GM19238 (cell line): ENCODE results near the gene TSPO.
"Not testable (repeated sequence)": the region's sequence is repeated elsewhere in the genome, so short reads cannot be mapped to it uniquely, and the experiment has no call there.

ENCODE experiments used
- DNase-seq: peaks from one replicate; pipeline ENCODE4 v3.0.0; 2011; ENCODE audit warnings: low spot score; ENCODE audit not compliant: insufficient read length

The TSPO gene

DNA sequence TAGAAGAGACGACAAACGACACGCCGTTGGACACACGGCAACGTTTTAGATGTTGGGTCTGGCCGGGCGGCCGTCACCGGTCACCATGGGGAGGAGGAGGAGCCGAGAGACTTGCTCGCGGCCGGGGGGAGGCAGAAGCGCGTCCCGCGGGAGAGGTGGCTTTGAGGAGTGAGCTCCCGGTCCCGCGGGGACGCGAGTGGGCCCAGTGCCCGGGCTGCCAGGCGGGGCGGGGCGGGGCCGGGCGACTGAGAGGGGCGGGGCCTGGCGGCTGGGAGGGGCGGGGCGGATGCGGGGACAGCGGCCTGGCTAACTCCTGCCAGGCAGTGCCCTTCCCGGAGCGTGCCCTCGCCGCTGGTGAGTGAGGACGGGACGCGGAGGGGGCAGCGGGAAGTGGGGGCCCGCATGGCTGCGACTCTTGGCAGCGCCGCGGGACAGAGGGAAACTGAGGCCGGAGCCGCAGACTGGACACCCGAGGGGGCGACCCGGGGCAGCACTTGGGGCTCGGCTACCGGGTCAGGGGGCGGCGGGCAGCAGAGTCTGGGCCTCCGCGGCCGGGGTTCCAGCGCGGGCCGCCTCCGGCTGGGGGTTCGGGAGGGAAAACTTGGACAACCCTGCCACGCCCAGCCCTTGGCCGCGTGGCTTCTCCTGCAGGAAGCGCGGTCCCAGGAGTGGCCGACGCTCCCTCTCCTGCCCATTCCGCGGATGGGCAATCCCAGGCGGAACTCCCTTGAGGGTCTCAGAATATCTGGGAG, at the start of gene TSPO:
Gene TSPO, plus strand, starts transcription at position 309 of the 752 bp plus-strand sequence. CDS start 7,680 bp downstream, outside the sequence.
- DNase-seq, result peak; percentile 60

DNA sequence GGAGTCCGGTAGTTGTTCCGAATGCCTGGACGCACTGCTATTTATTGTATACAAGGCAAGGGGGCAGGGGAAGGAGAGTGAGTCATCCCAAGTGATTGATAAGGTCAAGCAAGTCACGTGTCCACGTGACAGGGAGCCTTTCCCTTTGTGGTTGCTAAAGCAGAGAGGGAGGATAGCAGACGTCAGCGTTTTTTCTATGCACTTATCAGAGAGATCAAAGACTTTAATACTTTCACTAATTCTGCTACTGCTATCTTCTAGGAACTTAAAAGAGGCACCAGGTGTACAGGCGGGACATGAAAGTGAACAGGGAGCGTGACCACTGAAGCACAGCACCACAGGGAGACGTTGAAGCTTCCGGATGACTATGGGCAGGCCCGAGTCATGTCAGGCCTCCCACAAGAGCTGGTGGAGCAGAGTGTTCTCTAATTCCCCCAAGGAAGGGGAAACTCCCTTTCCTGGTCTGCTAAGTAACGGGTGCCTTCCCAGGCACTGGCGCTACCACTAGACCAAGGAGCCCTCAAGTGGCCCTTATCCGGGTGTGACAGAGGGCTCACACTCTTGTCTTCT, 47.2 kb upstream of the TSPO start:
- not testable (repeated sequence) for DNase-seq

DNA sequence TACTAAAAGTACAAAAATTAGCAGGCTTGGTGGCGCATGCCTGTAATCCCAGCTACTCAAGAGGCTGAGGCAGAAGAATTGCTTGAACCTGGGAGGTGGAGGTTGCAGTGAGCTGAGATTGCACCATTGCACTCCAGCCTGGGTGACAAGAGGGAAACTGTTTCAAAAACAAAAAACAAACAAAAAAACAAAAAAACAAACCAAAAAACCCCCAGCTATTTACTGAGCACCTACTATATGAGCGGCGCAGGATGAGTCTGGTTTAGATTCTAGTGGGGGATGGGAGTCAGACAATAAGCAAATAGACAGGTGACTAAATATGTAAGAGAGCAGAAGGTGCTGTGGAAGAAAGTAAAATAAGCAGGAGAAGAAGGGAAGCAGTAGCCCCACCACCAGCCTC, 46.4 kb upstream of the TSPO start:
- DNase-seq, result not testable (repeated sequence)

DNA sequence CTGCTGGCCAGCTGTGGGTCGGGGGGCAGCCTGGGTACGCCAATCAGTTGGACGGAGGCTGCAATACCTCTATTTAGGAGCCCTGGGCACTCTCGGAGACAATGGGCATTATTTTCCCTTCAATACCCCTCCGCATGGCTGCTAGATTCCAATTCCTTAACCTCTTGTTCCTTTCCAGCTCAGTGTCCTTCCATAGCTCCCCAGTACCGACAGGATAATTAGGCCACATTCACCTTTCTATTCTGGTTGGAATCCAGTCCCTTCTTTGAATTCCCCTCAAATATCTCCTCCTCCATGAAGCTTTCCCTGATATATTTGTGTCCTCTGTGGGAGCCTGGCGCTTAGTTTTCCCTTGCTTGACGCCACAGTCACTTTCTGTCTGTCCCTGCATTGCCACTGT, 45.1 kb upstream of the TSPO start:
- no peak for DNase-seq

DNA sequence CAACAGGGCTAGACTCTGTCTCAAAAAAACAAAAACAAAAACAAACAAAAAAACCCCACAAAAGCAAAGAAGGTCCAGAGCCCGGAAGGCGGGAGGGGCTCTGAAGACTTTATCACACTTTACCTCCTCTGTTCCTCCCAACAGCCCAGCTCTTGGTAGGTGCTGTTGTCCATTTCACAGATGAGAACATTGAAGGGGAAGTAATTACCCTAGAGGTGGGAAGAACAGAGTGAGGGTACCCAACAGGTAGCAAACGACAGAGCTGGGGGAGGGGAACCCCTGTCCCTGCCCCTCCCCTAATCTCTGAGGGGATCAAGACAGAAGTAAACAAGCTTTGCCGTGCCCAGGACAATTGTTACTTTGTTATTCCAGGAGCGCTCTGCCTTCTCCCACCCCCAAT, 41.8 kb upstream of the TSPO start:
- no peak for DNase-seq

DNA sequence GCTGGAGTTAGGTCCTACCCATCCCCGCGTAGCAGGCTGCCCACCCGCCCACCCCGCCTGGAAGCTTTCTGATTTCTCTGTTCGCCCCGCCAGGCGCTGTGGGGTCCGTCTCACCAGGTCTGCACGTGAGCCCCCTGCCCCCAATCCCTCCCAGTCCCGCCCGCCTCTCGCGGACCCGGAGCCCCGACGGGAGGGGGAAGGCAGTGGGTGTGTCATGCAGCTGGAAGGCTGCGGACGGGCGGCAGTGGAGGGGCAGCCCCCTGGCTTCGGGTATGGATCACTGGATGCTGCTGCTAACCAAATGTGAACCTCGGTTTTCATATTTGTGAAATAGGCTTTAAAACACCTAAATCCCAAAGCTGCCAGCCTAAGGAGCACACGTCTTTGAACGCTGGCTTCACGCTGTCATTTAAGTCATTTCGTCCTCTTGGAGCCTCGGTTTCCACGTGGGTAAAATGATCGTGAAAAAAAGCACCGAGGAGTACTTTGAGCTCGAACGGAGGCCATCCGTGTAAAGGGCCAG, 41.4 kb upstream of the TSPO start:
- DNase-seq, result no peak

DNA sequence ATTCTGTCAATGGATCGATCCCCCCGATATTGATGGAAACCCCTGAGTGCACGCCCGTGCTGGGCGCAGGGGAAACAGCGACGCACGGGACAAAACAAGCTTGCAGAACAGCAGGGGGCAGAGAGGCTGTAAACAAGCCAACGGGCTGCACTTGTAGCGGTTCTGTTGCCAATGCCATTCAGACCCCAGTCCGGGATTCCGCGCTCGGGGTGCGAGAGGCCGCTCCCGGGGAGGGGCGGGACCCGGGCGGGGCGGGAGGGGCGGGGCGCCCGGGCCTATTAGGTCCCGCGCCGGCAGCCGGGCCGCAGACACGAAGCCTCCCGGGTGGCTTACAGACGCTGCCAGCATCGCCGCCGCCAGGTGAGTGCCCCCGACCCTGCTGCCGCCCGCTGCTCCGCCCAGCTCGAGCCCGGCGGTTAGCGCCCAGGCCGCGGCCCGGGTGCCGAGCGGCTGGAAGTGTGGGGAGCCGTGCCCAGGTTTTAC, 40.9 kb upstream of the TSPO start, which contains the start of gene BIK:
Gene BIK, plus strand, starts transcription at position 307 of the 483 bp plus-strand sequence. CDS start 13,273 bp downstream, outside the sequence.
- DNase-seq, result no peak

DNA sequence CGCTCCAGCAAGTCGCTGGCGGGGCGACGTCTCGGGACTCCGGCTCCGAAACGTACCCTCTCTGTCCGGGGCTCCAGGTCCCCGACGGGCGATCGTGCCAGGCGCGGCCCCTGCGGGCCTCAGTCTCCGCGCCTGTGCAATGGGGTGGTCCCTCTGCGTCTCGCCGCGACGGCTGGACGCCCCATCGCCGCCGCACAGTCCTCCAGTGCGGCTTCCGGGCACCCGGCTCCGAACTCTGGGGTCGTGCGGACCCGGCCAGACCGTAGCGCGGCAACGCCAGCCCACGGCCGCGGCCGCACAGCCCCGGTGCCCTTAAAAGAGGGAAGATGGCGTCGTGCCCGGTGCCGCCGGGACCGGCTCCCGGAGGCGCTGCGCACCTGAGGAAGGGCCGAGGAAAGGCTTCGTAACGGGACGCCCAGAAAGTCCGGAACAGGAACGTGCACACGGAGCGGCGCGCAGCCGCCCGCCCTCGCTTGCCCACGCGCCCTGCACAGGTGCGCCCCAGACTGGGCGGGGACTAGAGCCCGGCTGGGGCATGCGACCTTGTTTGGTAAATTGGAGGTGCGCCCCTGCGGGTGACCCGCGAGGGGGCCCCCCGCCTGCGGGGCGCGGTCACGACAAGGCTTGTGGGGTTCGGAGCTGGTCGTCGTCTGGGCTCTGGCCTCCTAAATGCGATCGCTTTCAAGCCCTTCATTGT, 40.3 kb upstream of the TSPO start:
- DNase-seq, result no peak

DNA sequence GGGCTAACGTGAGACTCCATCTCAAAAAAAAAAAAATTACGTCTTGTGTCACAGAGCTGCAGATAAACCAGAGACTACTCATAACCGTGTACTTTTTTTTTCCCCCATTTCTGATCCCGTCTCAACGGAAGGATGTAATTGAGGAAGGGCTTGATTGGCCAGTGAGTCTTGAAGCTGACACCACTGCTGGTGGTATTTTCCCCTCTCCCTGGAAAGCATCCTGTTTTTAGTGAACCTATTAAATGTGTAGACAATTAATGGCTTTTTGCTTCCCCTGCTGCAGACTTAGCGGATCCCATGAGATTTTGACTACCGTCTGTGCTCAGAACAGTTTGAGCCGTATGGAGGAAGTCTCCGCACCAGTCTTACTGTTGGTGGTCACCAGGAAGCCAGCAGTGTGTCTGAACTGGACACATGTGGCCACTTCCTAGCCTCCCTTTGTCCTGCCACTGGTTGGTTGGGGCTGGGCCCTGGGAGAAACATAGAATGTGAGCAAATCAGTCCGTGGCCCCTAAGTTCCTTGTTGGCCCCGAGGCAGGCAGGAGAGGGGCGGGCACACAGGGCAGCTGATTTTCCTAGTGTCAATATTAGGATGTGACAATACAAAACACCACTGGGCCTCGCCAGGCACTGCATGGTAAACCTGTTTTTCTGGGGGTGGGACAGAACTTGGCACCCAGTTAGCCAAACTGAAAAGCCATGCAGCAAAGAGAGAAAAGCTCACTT, 37.7 kb upstream of the TSPO start:
- DNase-seq, result no peak

DNA sequence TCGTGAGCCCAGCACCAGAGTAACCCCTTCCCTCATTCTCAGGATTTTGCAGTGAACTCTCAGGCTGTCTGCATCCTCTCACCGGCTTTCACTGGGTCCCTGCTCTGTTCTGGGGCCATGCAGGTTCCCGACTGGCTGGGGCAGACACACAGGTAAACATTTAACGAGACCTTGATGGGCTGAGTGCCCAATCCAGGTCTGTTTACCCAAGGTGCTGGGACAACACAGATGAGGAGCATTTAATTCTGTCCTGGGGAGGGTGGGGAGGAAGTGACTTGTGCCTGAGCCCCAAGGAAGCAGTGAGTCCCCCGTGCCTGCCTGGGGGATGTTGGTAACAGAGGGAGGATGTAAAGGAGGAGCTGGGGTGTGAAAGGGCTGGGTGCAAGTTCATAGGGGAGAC, 36.4 kb upstream of the TSPO start:
- no peak for DNase-seq

DNA sequence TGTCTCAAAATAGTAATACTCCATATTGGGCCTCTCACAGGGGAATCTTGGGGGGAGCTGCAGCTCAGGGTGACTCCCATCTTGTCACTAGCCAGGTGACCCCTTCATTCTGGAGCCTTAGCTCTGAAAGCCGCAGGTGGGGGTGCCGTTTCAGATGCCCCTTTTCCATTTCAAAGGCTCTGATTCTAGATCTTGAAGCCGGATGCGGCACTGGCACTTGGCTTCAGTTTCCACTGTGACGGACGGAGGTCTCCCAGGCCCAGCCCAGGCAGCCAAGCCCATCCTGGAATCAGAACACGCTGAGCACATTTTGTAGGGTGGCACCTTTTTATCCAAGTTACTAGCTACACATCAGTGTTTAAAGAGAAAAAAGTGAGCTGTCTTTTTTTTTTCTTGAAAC, 34.4 kb upstream of the TSPO start:
- DNase-seq, result no peak

DNA sequence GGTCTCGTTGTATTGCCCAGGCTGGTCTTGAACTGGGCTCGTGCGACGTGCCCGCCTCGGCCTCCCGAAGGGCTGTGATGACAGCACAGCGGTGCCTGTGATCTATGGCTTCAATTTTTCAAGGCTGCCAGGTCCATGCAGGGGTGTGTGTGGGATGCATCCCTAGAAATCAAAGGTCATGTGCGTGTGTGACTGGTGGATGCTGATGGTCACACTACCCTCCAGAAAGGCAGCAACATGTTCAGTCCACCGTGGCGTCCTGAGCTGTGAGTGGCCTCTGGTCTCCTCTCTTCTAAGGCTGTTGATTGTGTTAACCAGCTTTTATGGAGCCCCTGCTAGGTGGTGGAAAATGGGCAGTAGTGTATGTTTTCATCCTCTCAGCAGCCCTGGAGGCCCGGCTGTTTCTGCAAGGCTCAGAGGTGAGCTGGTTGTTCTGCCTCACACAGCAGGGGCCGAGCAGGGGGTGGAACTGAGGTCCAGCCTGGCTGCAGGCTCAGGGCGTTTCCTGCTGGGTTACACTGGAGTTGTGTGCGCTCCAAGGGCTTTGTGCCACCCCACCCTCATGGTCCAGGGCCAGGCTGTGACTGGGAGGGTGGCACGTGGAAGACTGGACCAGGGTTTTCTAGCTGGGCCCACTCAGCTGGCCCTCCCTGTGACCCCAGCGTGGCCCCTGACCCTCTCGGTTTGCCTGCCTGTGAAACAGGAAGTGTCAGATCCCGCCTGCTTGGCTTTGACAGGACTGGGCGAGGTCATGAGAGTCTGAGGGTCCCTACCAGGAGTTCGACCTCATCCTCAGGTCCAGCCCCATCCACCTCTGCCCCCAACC, 33.1 kb upstream of the TSPO start:
- no peak for DNase-seq

DNA sequence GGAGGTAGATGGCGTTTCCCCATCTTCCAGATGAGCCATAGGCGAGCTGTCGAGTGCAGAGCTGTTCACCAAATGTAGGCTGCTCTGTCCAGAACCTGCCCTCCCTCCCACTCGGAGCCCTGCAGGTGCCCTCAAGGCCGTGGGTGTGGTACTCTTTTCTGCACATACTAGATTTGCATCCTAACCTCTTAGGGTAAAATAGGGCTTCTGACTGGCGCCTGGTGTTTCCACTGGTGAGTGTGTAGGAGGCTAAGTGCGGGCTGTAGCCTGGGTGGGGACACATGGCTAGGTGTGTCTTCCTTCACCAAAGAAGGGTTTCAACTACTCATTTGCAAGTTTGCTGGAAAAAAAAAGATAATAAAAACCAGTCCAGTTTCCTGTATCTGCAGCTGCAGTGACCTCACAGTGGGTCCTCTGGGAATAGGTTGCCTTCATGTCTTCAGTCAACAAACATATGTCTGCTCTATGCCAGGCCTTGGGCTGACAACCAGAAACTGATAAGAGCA, 32.4 kb upstream of the TSPO start:
- DNase-seq, result peak; percentile 47

DNA sequence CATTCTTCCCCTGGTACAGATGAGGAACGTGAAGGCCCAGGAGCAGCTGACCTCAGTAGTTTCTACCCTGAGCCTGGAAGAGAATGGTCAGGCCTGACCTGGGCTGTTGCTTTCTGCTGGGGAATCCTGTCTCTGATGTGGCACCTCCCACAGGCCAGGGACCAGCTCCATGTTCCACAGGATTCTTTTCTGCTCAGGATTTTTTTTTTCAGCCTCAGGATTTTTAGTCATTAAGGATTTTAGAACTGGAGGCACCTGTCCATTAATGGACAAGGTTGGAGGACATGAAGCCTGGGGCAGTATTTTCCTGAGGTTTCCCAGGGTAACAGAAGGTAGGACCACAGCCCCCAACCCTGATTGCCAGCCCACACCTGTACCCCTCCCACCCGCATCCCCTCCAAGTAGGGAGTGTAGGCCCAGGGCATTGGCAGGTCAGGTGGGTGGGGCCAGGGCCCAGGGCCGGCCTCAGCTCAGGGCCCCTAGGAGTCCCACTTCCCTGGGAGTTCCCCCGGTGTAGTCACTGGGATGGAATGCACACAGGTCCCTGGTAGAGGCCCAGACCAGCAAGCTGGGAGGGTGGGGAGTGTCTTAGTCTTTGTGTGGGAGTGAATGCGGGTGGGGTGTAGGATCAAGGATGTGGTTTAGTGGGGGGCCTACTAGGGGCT, 24.7 kb upstream of the TSPO start:
- no peak for DNase-seq

DNA sequence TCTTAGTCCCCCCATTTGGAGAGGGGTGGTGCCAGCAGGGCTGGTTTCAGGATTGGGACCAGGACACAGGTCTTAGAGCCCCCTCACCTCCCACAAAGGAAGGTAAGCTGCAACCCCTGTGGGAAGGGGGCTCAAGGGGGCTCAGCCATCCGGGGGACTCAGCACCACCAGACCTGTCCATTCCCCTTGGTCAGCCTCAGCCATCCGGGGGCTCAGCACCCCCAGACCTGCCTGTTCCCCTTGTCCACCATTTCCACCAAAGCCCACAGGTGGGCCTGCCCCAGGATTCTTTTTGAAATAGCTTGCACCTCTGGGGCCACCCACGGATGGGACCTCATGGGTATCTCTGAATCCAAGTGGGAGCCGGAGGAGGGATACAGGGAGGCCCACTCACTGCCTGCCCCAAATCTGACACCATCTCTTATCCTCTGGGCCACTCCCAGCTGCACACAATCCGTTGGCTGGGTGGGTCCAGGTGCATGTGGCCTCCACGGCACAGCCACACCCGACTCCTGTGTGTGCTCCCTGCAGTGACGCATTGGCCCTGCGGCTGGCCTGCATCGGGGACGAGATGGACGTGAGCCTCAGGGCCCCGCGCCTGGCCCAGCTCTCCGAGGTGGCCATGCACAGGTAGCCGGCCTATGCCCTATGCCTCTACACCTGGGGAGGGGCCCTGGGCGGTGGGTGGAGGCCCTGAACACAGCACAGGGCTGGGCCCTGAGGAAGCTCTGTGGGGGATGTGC, 24.0 kb upstream of the TSPO start:
- DNase-seq, result no peak

DNA sequence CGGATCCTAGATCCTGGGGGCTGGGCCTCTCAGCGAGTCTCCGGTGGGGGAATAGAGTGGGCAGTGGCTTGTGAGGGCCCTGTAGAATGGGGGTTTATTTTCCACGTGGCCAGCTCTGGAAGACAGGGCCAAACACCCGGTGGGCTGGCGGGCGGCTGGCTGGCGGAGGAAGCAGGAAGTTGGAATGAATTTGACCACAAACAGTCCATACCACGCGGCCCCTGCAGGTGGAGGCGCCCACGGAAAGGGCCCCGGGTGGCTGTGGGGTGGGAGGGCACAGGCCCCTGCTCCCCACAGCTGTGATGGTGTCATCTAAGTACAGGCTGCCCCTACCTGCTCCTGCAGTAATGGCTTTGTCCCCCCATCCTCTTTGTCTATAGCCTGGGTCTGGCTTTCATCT, 23.2 kb upstream of the TSPO start:
- no peak for DNase-seq

DNA sequence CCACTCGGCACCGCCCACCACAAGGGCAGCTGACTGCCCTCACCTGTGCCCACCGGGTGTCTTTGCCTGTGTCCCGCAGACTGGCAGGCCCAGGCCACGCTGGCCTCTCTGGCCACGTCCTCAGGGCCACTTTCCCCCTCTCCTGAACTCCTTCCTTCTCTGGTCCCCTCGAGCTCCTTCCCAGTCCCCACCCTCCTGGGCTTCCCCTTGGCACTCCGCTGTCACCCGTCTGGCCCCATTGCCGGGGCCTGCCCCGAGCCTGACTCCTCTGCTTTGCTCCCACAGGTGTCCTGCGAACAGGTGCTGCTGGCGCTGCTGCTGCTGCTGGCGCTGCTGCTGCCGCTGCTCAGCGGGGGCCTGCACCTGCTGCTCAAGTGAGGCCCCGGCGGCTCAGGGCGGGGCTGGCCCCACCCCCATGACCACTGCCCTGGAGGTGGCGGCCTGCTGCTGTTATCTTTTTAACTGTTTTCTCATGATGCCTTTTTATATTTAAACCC, 22.4 kb upstream of the TSPO start:
- no peak for DNase-seq

DNA sequence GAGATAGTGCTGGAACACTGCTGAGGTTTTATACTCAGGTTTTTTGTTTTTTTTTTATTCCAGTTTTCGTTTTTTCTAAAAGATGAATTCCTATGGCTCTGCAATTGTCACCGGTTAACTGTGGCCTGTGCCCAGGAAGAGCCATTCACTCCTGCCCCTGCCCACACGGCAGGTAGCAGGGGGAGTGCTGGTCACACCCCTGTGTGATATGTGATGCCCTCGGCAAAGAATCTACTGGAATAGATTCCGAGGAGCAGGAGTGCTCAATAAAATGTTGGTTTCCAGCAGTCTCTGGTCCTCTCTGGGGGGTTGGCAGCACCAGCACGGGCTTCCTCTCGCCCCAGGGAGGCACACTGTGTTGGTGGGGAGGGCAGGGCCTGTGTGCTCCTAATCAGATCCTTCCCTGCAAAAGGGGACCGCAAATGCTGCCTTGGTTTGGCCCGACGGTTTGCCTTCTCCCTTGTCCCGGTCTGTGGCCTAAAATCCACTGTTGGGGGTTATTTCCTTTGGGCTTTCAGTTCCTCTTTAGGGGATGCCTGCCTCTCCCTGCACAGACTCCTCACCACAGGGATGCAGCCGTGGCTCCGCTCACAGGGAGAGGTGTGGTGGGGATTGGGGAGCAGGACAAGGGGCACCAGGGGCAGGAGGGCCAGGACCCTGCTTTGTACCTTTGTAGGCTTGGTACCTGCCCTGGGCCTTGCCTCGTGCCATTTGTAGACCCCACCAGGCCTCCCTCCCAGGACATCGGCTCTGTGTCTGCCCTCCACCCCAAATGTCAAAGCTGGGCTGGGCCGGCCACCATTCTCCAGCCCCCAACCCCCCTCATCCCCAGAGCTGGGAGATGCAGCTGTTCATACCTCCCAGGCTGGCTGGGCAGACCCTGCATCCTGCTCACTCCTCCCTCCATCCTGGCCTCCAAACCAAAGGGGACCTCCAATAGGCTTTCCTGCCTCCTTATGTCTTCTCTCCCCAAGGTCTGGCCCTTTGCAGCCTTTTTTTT, 21.6 kb upstream of the TSPO start:
- no peak for DNase-seq
